IMR-90 (cell line): ENCODE results near the gene MS4A2.

Source experiments
- CEBPB ChIP-seq: IDR thresholded peaks from 2 replicates; pipeline ENCODE4 v1.6.1; 2012; ENCODE audit warnings: low read depth, low read length, improper control_type of control experiment
- CTCF ChIP-seq: conservative IDR thresholded peaks from 2 replicates; pipeline ENCODE4 v1.5.1; 2012; ENCODE audit warnings: mild to moderate bottlenecking, low read depth, low read length, improper control_type of control experiment
- POLR2A ChIP-seq: IDR thresholded peaks from 2 replicates; pipeline ENCODE4 v1.6.1; 2012; ENCODE audit warnings: mild to moderate bottlenecking, low read depth, low read length

DNA sequence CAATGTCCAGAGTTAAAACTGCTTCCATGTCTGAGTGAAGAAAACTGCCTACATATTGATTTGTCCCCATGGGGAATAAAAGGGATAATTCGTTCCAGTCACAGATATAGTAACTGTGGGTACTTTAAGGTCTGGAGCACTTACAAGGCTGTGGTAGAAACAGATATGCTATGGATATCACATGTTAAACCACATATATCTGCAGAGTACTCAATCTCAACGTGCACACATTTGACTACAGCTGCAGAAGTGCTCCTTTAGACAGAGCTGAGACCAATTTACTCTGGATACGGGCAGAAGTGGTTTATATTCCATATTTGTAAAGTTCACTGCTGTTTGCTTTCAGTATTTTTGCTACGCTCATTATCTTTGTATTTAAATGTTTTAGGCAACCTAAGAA lies 9.7 kb upstream of the MS4A2 start:
- TF ChIP-seq POLR2A: no peak
- TF ChIP-seq CTCF: no peak
- TF ChIP-seq CEBPB: no peak
